DMS153 treated with DMSO at 0.1 percent for 48 hours (cell line): ENCODE measurements around the gene HDLBP.

Source experiments
- DNase-seq: peaks from one replicate; lab custom pipeline; 2025; ENCODE audit not compliant: unreplicated experiment; lab: John Stamatoyannopoulos, UW

HDLBP gene

DNA sequence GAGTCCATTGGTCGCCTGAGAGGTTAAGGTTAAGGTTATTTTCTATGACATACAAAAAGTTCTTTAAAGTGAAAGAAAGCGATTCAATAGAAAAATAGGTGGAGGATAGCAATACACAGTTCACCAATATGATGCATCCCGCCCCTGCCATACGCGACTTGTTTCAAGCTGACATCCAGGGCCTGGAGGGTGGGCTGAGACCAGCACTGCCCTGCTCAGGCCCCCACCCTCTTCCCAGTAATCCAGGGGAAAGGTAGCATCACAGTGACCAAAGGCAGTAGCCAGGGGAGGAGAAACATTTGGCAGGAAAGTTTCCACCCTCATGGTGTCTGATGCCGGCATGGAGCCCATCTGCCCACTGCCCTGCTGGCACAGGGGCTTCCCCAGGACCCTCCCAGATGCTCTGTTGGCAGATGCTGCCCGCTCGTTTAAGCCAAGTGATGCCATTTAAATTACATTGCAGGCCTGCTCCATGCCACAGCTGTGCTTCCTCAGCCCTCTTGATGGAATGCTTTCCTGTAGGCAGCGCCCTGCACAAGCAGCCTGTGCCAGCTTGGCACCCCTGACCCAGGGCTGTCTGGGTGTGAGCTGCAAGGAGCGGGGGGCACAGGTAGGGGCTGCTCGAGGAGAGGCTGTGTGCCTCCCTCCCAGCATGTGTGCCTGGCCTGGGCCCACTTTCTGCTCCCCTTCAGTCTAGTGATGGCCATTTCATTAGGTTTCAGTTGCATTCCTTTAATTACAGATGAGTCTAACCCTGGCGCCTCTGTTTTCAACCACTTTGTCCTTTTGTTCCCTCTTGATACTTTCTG is 137.7 kb downstream of the HDLBP start:
- DNase-seq, result no peak
